ENCODE results near the gene ELFN2.
"Not testable (repeated sequence)": the region's sequence is repeated elsewhere in the genome, so short reads cannot be mapped to it uniquely, and the experiment has no call there.

The ELFN2 gene

DNA sequence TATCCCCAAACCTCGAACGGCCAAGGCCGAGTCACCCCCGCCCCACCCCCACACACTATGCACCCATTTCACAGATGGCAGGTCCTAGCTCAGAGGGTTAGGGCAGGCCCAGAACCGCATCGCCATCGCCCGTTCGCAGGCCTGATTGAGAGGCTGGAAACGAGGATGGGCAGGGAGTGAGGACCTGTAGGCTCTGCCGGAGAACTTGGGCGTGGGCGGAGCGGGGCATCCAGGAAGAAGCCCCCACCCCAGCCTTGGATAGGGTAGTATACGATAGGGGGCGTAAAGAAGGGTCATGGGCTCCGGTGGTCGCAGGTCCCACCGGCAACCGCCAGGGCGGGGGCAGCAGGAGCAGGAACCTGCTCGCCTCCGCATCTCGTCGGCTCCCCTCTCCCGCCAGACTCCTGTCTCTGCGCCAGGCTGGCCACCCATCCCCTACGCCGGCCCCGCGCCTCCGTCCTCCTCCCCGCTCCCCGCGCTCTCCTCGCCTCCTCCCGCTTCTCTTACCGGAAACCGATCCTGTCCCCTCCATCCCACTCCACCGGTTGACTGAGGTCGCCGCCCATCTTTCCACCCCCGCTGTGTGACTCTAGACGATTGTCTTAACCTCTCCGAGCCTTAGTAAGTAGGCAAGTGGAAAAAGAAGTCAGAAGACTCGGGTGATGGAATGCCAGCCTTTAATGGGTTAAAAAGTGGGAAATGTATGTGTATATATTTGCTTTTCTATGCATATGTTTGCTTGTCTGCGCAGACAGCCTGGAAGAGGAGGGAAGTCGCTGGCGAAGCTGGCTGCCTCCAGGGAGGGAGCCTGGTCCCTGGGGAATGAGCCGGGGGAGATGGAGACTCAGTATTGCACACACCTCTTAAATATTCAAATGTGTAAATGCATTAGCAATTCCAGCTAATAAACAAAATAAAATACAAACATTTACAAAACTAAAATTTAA is 92.1 kb downstream of the ELFN2 start:
- DNase-seq (ENCODE audit: low spot score): no peak

DNA sequence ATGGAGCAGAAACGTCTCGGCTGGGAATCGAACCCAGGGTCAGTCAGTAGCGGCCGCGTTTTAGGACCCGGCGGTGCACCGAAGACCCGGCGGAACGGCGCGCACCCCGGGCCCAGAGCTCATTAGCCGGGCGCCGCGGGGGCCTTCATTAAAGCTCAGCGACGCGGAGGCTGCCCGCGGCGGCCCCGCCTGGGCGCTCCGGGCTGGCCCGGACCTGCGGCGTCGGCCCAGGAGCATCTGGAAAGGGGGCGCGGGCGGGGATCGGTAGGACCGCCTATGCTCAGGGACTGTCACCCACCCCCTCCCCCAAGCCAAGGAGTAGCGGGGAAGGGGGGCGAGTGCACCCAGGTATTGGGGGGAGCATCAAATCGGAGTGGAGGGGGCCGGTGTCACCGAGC is 92.8 kb downstream of the ELFN2 start:
- no peak for DNase-seq (ENCODE audit: low spot score)

DNA sequence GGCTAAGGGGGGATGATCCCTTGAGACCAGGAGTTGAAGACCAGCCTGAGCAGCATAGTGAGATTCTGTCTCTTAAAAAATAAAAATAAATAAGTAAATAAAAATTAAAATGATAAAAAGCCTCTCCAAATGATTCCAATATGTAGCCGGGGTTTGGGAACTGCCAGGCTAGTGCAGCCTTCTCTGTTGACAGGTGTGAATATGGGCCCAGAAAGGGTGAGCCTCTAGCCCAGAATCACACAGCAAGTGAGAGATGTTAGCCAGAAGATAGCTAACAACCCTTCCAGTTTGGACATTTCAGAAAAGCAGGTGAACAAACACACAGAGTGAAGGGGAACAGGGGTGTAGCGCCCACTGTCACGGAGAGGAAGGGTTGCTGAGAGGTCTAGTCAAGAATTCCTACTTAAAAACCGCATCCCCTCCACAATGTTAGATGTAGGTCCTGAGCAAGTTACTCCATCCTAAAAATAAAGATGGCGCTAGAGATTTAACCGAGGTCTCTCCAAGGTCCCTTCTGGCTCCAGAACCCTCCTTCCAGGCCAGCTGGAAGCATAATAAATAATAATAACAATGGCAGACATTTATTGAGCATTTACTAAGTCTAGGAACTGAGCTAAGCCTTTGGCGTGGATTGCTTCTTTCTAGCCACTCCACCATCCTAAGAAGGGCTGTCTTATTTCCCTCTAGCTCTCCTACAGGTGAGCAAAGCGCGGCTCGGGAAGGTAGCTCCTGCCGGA is 93.4 kb downstream of the ELFN2 start:
- no peak for DNase-seq (ENCODE audit: low spot score)

DNA sequence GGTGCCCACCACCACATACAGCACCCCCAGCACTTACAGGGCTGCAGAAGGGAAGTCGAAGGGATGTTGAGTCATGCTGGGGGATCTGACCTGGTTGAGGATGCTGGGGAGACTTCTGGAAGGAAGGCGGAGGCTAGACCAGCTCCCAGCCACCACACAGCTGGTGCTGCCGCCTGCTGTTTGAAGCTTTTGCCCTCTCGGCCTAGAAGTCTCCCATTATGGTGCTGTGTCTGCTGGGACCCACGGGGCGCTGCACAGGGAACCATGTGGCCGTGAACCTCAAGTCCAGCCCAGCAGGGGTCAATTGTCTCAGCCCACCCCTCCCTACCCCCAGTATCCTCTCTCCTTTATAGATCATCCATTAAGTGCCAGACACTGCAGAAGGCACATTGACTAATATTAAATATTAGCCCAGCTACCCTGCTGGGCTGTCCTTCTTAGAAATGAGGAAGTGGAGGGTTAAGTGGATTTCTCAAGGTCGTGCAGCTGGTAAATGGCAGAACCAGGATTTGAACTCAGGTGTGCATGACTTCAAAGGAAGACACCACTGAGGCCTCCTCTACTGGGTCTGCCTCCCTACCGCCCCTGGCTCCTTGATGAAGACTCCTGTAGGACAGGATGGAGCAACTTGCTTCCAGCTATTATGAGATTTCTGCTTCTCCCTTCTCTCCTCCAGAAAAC is 95.3 kb downstream of the ELFN2 start:
- no peak for DNase-seq (ENCODE audit: low spot score)

DNA sequence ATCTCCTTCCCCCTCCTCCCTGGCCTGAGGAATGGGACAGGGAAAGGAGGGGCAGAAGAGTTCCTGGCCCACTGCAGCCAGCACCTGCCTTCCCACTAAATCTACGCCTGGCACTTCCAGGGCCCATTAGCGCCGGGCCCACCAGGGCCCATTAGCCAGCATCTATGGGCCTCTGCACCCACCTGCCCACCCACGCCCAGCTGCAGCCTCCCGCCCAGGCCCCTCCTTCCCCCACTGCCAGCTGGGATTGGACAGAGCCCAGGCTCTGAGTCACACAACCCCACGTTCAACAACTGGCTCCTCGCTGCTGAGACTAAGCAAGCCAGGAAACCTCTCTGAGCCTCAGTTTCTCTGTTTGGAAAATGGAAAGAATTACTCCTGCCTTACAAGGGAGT is 96.2 kb downstream of the ELFN2 start:
- peak; percentile 77 for DNase-seq (ENCODE audit: low spot score)

DNA sequence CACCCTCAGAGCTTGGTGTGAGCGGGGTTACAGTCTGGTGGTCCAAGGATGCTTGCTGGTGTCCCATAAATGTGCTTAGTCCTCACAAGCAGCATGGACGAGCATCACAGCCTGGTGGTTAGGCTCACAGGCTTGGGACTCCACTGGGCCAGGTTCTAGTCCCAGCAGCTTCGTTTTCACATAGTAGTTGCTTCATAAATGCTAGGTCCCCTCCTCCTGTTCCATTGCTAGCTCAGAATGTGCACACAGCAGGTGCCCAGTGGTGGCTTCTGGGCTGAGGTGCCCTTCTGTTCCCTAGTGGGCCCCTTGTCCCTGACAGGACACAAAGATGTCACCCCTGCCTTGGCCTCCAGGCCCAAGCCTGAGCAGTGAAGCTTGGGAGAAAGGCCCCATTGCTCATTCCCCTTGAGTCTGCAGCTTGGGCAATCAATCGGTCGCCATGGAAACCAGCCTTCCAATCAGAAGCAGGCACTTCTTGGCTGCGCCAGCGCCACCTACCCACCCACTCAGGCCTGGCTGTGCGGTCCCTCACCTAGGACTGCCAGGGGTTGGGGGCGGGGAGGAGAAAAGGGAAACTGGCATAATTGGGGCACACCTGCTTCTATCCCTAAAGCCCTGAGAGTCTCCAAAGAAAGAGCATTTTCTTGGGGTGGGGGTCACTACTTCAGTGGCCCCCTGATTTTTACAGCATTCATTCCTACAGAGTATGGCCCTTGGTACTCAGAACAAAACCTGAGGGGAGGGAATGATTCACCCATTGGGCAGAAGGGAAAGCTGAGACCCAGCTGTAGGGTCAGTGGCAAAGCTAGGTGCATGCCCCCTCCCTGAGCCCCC is 96.9 kb downstream of the ELFN2 start:
- DNase-seq (ENCODE audit: low spot score): peak; percentile 62

DNA sequence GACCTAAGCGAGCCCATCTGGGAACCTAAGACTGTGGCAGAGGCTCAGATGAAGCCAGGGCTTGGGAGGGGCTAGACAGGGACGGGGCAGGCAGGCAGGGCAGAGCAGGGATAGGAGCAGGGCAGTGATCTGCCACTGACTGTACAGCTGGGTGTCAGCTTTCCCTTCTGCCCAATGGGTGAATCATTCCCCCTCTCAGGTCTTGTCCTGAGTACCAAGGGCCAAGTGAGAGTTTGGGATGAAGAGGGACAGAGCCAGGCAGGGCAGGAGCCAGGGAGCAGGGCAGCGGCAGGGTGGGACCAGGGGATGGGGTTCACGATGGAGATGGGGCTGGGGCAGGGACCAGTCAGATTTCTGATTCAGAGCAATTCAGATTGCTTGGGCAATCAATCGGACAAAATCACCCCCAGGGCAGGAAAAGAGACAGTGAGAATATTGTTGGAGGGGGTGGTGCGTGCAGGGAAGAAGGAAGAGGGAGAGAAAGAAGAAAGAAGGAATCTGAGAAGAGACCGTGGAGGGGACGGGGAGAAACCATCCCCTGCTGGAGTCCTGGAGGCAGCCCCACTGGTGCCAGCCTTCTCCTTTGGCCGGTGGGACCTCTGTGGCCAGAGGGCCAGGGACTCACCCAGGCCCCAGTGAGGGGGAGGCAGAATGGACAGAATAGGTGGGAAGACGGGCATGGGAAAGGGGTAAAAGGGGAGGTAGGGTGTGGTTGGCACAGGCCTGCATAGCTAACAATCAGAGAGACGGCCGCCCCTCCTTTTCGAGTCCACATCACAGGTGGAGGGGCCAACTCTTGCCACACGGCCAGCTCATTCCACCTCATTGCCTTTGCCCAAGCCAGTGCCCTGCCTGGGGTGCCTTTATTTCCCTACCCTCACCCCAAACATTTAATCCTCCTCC is 97.8 kb downstream of the ELFN2 start:
- DNase-seq (ENCODE audit: low spot score): peak; percentile 78

DNA sequence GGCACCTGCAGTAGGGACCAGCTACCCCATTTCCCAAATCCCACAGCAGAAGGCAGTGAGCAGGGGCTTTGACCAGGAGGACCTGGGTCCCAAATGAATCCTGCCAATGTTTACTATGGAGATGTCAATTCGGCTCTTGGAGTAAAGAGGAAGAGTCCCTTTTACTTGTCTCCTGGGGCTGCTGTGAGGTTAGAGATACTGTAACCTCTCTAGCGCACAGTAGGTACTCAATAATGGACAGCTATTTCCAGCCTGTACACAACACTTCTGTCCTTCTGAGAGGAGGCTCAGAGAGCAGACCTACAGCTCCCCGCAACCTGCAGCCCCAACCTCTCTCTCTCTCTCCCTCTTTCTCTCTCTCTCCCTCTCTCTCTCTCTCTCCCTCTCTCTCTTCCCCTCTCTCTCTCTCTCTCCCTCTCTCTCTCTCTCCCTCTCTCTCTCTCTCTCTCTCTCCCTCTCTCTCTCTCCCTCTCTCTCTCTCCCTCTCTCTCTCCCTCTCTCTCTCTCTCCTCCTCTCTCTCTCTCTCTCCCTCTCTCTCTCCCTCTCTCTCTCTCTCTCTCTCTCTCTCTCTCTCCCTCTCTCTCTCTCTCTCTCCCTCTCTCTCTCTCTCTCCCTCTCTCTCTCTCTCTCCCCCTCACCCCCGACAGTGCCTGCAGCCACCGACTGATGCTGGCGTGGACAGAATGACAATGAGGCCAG is 98.6 kb downstream of the ELFN2 start:
- DNase-seq (ENCODE audit: low spot score): not testable (repeated sequence)

DNA sequence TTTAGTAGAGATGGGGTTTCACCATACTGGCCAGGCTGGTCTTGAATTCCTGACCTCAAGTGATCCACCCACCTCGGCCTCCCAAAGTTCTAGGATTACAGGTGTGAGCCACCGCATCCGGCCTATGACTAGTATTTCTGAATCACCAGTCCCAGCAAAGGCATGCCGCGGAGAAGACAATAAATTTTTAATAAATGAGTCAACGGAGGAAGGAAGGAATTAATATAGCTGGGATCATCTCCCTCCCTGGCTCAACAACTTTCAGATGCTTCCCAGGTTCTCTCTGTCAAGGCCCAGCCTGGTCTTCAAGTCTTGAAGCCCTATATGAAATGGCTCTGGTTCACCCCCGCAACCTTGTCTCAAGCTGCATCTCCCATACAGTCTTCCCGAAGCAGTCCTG is 99.3 kb downstream of the ELFN2 start:
- DNase-seq (ENCODE audit: low spot score): peak; percentile 71

DNA sequence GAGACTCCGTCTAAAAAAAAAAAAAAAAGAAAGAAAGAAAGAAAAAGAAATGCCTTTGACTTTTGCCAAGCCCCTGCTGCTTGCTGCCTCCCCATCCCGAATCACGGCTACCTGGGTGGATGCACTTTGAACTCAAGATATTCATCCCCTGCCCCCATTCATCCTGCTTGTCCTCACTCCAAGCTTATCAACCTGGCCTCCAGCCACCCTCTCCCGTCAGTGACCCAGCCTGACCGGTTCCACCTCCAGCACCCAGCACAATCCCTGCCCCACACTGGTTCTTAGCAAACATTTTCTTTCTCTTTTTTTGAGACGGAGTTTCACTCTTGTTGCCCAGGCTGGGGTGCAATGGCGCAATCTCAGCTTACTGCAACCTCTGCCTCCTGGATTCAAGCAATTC is 100.6 kb downstream of the ELFN2 start:
- DNase-seq (ENCODE audit: low spot score): no peak

DNA sequence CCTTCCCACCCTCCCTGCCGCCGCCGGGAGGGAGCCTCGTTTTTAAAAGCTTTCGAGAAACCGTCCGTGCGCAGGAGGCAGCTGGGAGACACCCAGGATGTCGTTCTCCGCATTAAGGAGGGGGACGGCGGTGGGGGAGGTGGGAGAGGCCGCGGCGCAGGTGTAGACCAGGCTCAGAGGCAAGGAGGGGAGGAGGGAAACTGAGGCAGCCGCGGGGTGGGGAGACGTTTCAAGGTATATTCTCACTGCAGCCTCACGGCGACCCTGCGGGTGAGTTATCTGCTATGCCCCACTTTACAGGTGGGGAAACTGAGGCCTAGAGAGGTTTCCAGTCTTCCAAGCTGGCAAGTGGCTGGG is 102.3 kb downstream of the ELFN2 start:
- no peak for DNase-seq (ENCODE audit: low spot score)

DNA sequence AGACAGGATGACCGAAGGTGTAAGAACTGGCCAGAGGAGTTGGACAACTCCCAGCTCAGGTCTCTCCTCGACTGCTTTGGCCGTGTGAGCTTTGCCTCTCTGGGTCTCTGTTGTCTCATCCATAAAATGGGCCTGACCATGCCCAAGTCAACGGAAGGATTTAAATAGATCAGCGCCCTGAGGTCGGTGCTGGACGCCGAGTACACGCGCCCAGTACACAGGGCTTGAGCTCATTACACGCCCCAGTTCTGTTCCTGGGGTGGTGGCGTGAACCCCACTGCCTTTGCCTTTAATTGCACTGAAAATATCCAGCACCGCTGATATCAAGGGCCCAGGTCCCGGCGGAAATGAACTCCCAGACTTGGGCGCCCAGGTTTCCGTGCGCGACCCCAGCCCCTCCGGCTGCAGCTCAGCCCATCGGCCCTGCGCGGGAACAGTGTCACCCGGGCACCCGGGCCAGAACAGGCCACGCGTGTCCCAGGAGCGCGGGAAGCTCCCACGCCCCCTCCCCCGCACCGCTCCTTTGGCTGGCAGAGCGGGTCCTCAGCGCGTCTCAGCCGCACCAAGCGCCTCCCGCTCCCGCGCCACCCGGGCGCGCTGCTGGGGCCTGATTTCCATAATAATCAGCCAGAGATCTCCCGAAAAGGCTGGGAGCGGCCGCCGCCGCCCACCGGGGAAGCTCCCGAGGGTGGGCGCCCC is 102.8 kb downstream of the ELFN2 start:
- no peak for DNase-seq (ENCODE audit: low spot score)

DNA sequence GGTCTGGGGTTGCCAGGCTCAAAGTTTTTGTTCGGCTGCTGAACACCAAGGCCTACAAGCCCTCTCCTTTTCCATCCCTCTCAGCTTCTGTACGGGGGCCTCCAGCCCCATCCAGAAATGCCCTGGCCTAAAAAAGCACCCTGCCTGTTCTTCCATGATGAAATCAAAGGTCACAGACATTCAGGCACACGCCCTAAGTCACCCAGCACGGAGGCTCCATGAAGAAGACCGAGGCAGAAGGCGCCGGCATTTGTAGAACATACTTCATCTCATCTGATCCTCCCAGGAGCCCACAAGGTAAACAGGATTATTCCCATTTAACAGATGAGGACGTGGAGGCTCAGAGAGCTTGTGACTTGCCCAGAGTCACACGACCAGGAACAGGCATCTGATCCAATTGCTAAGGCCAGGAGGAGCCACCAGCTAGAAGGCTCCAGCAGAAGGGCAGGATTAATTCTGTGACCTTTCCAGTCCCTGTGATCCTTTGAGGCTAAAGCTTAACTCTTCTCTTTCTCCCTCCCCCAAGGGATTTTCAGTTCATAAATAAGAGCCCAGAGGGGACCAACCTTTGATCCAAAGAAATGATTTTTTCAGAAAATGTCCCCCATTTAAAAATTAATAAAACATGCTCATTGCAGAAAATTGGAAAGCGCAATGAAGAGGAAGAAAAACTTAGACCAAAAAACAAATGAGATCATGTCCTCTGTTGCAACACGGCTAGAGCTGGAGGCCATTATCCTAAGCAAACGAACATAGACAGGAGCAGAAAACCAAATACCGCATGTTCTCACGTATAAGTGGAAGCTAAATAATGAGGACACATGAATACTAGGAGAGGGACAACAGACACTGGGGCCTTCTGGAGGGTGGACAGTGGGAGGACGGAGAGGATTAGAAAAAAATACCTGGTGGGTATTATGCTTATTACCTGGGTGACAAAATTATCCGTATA is 106.3 kb downstream of the ELFN2 start:
- no peak for DNase-seq (ENCODE audit: low spot score)

DNA sequence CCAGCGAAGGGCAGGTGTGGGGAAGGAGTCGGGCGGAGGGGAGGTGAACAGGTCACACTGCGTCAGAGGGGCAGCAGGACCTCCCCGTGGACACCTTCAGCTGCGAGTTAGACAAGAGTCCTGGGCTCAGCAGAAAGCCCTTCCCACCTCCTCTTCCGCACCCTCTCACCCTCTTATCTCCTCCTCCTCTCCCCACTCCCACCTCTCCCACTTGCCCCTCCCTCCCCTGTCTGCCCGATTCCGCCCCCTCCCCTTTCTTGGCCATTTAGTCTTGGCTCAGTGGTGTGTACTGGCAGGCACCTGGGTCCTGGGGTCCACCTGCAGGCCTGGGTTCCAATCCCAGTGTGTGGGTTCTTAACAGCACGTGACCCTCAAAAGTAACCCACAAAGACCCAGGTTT is 107.8 kb downstream of the ELFN2 start:
- DNase-seq (ENCODE audit: low spot score): no peak

DNA sequence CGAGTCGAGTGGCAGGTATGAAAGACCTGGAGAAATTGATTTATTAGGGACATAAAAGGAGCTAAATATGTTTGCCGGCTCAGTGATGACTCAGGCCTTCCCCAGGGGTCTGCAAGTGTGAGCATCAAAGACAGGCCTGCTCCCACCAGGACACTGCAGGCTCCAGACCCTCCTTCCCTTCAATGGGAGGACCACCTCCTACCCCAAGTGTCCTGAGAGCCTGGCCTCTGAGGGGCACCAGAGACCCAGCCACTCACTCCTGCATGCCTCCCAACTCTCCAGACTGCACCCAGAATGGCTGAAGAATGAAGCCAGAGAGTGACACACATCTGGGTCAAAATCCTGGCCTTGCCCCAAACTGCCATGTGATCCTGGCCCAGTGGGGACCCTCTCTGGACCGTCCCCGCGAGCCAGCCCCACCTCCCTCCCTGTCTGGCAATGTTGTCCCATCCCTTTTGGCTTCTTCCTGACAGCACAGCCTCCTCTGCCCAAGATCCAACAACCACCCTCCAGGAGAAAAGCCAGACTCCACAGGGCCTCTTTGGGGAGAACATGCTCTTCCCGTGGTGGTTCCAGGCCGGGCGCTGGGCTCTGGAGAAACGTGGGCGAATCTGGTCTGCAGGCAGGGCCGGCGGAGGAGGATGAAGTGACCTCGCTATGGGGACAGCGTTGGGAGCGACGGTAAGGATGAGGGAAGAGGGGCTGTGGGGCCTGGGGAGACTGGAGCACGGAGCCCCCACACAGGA is 108.7 kb downstream of the ELFN2 start:
- DNase-seq (ENCODE audit: low spot score): no peak

All from AG08395 (cell line).